GM12878 (cell line): Measurements from ENCODE around the gene NAALADL2.
"Not testable (repeated sequence)": the region's sequence is repeated elsewhere in the genome, so short reads cannot be mapped to it uniquely, and the experiment has no call there.

Experiments used
- GABPA ChIP-seq: IDR thresholded peaks from 2 replicates; pipeline ENCODE4 v1.6.1; 2014; ENCODE audit warnings: antibody characterized with exemption, low read depth, mild to moderate bottlenecking, inconsistent platforms
- HDAC6 ChIP-seq: fragments of 200-600 bp; sonication (generic); IDR thresholded peaks from one replicate; pipeline ENCODE4 v1.8.0; 2017; ENCODE audit warnings: antibody characterized with exemption; ENCODE audit not compliant: unreplicated experiment
- USF1 ChIP-seq: IDR thresholded peaks from 2 replicates; pipeline ENCODE4 v1.6.1; 2011; ENCODE audit warnings: borderline replicate concordance, low read depth, mild to moderate bottlenecking, moderate library complexity, mixed read lengths, low read length; ENCODE audit not compliant: insufficient read depth; ENCODE audit errors: extremely low read length
- USF2 ChIP-seq: IDR thresholded peaks from 2 replicates; pipeline ENCODE4 v1.6.1; 2011; ENCODE audit warnings: low read depth, low read length, improper control_type of control experiment, borderline replicate concordance

GRCh38 chr3:175371187-175371586, 512.1 kb downstream of the NAALADL2 start:
- not testable (repeated sequence) for TF ChIP-seq USF1, USF2, HDAC6, GABPA
